CD14-positive monocyte (primary cell): ENCODE measurements around the gene WNT10A. TPM values are rescaled to one million over a fixed set of nuclear protein-coding genes. Genes with fewer than 3 reads are reported as not detected.

ENCODE experiments used
- DNase-seq, 3 donors: peaks; one replicate each; pipeline ENCODE4 v3.0.0-alpha.2; 2011 to 2022
- H2AFZ ChIP-seq: 2 replicates; pipeline ENCODE4 v1.6.0; 2012; ENCODE audit warnings: mild to moderate bottlenecking, low read depth, low read length, inconsistent platforms; ENCODE audit not compliant: insufficient read depth, poor library complexity, severe bottlenecking
- H3K27ac ChIP-seq, 2 donors: 1 replicate in 1 of 2; 2 replicates in 1 of 2; pipeline ENCODE4 v1.5.1; 2012 to 2013; ENCODE audit warnings: low read length in 2 of 2, control low read depth in 1 of 2, inconsistent platforms in 1 of 2, low read depth in 1 of 2, mild to moderate bottlenecking in 1 of 2
- H3K27me3 ChIP-seq, 2 donors: one replicate each; pipeline versions ENCODE4 v1.6.0 to v1.6.1; 2011 to 2013; ENCODE audit warnings: low read length in 2 of 2; ENCODE audit not compliant: control insufficient read depth in 2 of 2, insufficient read depth in 2 of 2
- H3K36me3 ChIP-seq, 2 donors: replicated peaks in 1 of 2; 1 replicate in 1 of 2; 2 replicates in 1 of 2; pipeline versions ENCODE4 v1.5.1 to v1.6.1; 2012 to 2013; ENCODE audit warnings: low read length in 2 of 2, control low read depth in 1 of 2, inconsistent platforms in 1 of 2, mild to moderate bottlenecking in 1 of 2; ENCODE audit not compliant: insufficient read depth in 2 of 2, control insufficient read depth in 1 of 2
- H3K4me1 ChIP-seq, 2 donors: 1 replicate in 1 of 2; 2 replicates in 1 of 2; pipeline versions ENCODE4 v1.5.1 to v1.6.1; 2012 to 2013; ENCODE audit warnings: low read length in 2 of 2, control low read depth in 1 of 2, inconsistent platforms in 1 of 2, mild to moderate bottlenecking in 1 of 2, moderate library complexity in 1 of 2; ENCODE audit not compliant: insufficient read depth in 2 of 2, control insufficient read depth in 1 of 2
- H3K4me2 ChIP-seq: replicated peaks from 2 replicates; pipeline ENCODE3; 2012; ENCODE audit warnings: low read length, moderate library complexity, mild to moderate bottlenecking; ENCODE audit not compliant: poor library complexity, severe bottlenecking; ENCODE audit errors: extremely low read depth
- H3K4me3 ChIP-seq, 3 experiments: fragments of 200-600 bp in 1 of 3; sonication (generic) in 1 of 3; replicated peaks in 1 of 3; 1 replicate in 2 of 3; 2 replicates in 1 of 3; pipeline ENCODE4 v1.5.1; 2011 to 2013; ENCODE audit warnings: low read length in 3 of 3, mild to moderate bottlenecking in 3 of 3, control low read depth in 2 of 3, low read depth in 2 of 3, inconsistent platforms in 1 of 3, moderate library complexity in 1 of 3
- H3K79me2 ChIP-seq: 2 replicates; pipeline ENCODE4 v1.6.0; 2012; ENCODE audit warnings: mild to moderate bottlenecking, control low read depth, inconsistent platforms, low read length, moderate library complexity; ENCODE audit not compliant: insufficient read depth
- H3K9ac ChIP-seq: 2 replicates; pipeline ENCODE4 v1.6.0; 2017; ENCODE audit warnings: low read length, mild to moderate bottlenecking; ENCODE audit not compliant: insufficient read depth, poor library complexity, severe bottlenecking
- H3K9me3 ChIP-seq, 2 donors: replicated peaks in 1 of 2; 1 replicate in 1 of 2; 2 replicates in 1 of 2; pipeline versions ENCODE4 v1.5.1 to v1.6.1; 2012 to 2013; ENCODE audit warnings: low read length in 2 of 2, control low read depth in 1 of 2; ENCODE audit not compliant: control insufficient read depth in 1 of 2, insufficient read depth in 1 of 2
- H4K20me1 ChIP-seq: 2 replicates; pipeline ENCODE4 v1.6.0; 2012; ENCODE audit warnings: mild to moderate bottlenecking, low read length, control low read depth, moderate library complexity; ENCODE audit not compliant: insufficient read depth
- H3K27ac Mint-ChIP-seq, 7 donors: one replicate each; pipeline ENCODE4 v1.8.0; 2020; ENCODE audit warnings: mild to moderate bottlenecking in 7 of 7, mixed read lengths in 7 of 7, moderate library complexity in 6 of 7, inconsistent platforms in 2 of 7
- H3K27me3 Mint-ChIP-seq, 3 donors: one replicate each; pipeline ENCODE4 v1.8.0; 2021 to 2022; ENCODE audit warnings: low read depth in 3 of 3, mild to moderate bottlenecking in 3 of 3, mixed read lengths in 3 of 3, moderate library complexity in 3 of 3, inconsistent platforms in 1 of 3
- H3K36me3 Mint-ChIP-seq, 2 donors: one replicate each; pipeline ENCODE4 v1.8.0; 2020; ENCODE audit warnings: mixed read lengths in 2 of 2, inconsistent platforms in 1 of 2, mild to moderate bottlenecking in 1 of 2
- H3K4me1 Mint-ChIP-seq: one replicate; pipeline ENCODE4 v1.8.0; 2020; ENCODE audit warnings: mild to moderate bottlenecking, mixed read lengths
- H3K4me3 Mint-ChIP-seq, 2 donors: one replicate each; pipeline ENCODE4 v1.8.0; 2020; ENCODE audit warnings: mild to moderate bottlenecking in 2 of 2, mixed read lengths in 2 of 2, moderate library complexity in 1 of 2
- H3K9me3 Mint-ChIP-seq, 7 donors: one replicate each; pipeline ENCODE4 v1.8.0; 2020 to 2022; ENCODE audit warnings: mixed read lengths in 7 of 7, mild to moderate bottlenecking in 6 of 7, moderate library complexity in 6 of 7, inconsistent platforms in 2 of 7
- WGBS: methylation state at CpG from one replicate; pipeline ENCODE4 v1.1.5; 2013; ENCODE audit warnings: missing lambda C conversion rate; ENCODE audit not compliant: insufficient coverage; 5-methylcytosine and 5-hydroxymethylcytosine counted together
- intact Hi-C, 2 donors: fragments of 100-400 bp; cut with micrococcal nuclease; formaldehyde crosslinking; loops; one replicate each; pipeline versions ENCODE4 v1.15.0 to v1.15.1; 2023
- polyA plus RNA-seq, 3 donors: library from polyadenylated mRNA; depleted of rRNA in 1 of 3; unstranded in 2 of 3; stranded (reverse) in 1 of 3; fragments of 300-500 nt in 2 of 3; fragments of >200 nt in 1 of 3; fragmentation: Illumina TruSeq in 2 of 3; gene quantifications; 1 replicate in 2 of 3; 2 replicates in 1 of 3; pipeline ENCODE4 v1.2.3, GENCODE V29; 2012 to 2021
- TF ChIP-seq, protein P1 (sequence below): fragments of 200-600 bp; IDR thresholded peaks from one replicate; pipeline ENCODE4 v1.8.0; 2022; ENCODE audit warnings: antibody characterized with exemption, mild to moderate bottlenecking

WNT10A gene
- polyA plus RNA-seq, 3 donors: 0.04 TPM; not detected in 2

DNA sequence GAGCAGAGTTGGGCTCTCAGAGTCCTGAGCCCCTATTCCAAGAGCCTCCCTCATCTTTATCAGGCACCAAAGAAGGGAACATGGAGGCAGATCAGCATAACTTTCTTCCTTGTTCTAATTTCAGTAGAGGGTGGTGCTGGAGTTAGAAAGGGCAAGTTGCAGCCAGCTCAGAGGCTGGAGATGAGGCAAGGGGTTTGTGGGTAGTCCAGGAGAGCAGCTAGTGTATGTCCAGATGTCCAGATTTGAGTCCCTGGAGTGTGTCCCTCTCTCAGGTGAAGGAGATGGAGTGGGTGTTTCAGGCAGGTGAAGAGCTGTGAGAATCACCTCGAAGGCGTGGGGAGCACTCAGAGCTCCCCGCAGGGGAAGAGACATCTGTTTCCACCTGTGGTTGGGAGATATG is 48.6 kb upstream of the WNT10A start:
- peak overlapping the region in 1 of 2 donors; percentile 51 for H3K4me3 Mint-ChIP-seq
- peaks cover under 1 to 1% of the 10 kb centered on the region in 2 donors for H3K9me3 ChIP-seq

DNA sequence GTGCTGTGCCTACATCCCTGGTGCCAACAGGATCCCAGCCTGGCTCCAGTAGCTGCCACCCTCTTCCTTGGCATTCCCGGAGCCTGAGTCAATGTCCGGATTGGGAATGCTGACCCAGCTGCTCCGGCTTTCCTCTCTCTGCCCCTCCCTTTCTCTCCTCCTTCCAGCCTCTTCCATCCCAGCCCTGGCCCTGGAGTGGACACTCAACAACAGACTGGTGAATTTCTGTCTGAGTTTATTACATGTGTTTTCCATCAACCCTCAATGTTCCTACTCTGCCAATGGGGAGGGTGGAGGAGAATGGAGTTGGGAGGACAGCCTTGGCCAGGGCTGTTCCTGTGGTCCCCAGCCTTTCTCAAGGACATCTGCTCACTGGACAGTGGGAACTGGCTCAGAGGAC is 48.1 kb upstream of the WNT10A start:
- TF ChIP-seq, protein P1, sequence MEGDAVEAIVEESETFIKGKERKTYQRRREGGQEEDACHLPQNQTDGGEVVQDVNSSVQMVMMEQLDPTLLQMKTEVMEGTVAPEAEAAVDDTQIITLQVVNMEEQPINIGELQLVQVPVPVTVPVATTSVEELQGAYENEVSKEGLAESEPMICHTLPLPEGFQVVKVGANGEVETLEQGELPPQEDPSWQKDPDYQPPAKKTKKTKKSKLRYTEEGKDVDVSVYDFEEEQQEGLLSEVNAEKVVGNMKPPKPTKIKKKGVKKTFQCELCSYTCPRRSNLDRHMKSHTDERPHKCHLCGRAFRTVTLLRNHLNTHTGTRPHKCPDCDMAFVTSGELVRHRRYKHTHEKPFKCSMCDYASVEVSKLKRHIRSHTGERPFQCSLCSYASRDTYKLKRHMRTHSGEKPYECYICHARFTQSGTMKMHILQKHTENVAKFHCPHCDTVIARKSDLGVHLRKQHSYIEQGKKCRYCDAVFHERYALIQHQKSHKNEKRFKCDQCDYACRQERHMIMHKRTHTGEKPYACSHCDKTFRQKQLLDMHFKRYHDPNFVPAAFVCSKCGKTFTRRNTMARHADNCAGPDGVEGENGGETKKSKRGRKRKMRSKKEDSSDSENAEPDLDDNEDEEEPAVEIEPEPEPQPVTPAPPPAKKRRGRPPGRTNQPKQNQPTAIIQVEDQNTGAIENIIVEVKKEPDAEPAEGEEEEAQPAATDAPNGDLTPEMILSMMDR: no peak
- H3K27me3 Mint-ChIP-seq: peaks cover 30 to 42% (median 41%) of the 10 kb centered on the region in 3 donors
- H2AFZ ChIP-seq: no peak overlapping the region
- no peak for DNase-seq
- H3K9ac ChIP-seq: no peak overlapping the region
- H3K36me3 Mint-ChIP-seq: no peaks in the 10 kb centered on the region
- no peak overlapping the region for H3K4me2 ChIP-seq
- peak overlapping the region in 1 of 7 donors; percentile 18 for H3K27ac Mint-ChIP-seq
- peaks cover 20% of the 10 kb centered on the region for H3K4me1 Mint-ChIP-seq
- H3K9me3 Mint-ChIP-seq: peaks cover 0 to 8% (median 7%) of the 10 kb centered on the region in 7 donors
- intact Hi-C loops: loop anchor here in 1 of 2 donors (5.0 kb wide), 1 partner anchor 35 kb away; no protein-coding TSS in a partner anchor
- WGBS: 100% methylated on average over 2 of the region's 3 CpGs
- H4K20me1 ChIP-seq: no peaks in the 10 kb centered on the region
- no peaks in the 10 kb centered on the region for H3K79me2 ChIP-seq
- peak overlapping the region in 1 of 2 donors; percentile 77 for H3K4me3 Mint-ChIP-seq
- H3K9me3 ChIP-seq: peaks cover 3 to 6% of the 10 kb centered on the region in 2 donors
- peaks cover 22 to 29% of the 10 kb centered on the region in 2 donors for H3K27me3 ChIP-seq
- peaks cover 5 to 14% of the 10 kb centered on the region in 2 donors for H3K4me1 ChIP-seq
- H3K4me3 ChIP-seq: no peak overlapping the region
- H3K27ac ChIP-seq: no peak overlapping the region
- no peaks in the 10 kb centered on the region for H3K36me3 ChIP-seq

More for the DNA sequence above, 48.6 kb upstream of the WNT10A start:
- H3K4me3 ChIP-seq: no peak overlapping the region
- no peak overlapping the region for H3K9ac ChIP-seq
- no peaks in the 10 kb centered on the region for H4K20me1 ChIP-seq
- Mint-ChIP-seq H3K9me3 (peaks cover 0 to 5% (median 3%) of the 10 kb centered on the region in 7 donors), H3K4me1 (peaks cover 22% of the 10 kb centered on the region), H3K36me3 (no peaks in the 10 kb centered on the region), H3K27ac (peak overlapping the region in 3 of 7 donors; percentile 15 to 32 (median 22)), H3K27me3 (peaks cover 31 to 43% (median 42%) of the 10 kb centered on the region in 3 donors)
- H3K79me2 ChIP-seq: no peaks in the 10 kb centered on the region
- no peak for DNase-seq
- peaks cover 5 to 14% of the 10 kb centered on the region in 2 donors for H3K4me1 ChIP-seq
- WGBS: 93% methylated on average over 3 of the region's 3 CpGs
- intact Hi-C loops: loop anchor here in 1 of 2 donors (5.0 kb wide), 1 partner anchor 35 kb away; no protein-coding TSS in a partner anchor
- TF ChIP-seq, protein P1: no peak
- no peak overlapping the region for H3K27ac ChIP-seq
- H3K36me3 ChIP-seq: no peaks in the 10 kb centered on the region
- peak overlapping the region; percentile 36 for H2AFZ ChIP-seq
- H3K27me3 ChIP-seq: peaks cover 20 to 29% of the 10 kb centered on the region in 2 donors
- no peak overlapping the region for H3K4me2 ChIP-seq
